A673 (cell line): ENCODE measurements around the gene GFPT1. TPM values are rescaled to one million over a fixed set of nuclear protein-coding genes. Genes with fewer than 3 reads are reported as not detected.

Source experiments
- BruUV-seq: library from RNA; stranded (reverse); fragments of 400-500 nt; replicated peaks from 2 replicates; lab custom pipeline; 2021; lab: Mats Ljungman, UMichigan
- CTCF ChIA-PET: fragments of 300-600 bp; sonication (Branson Sonifier 250); formaldehyde crosslinking; loops from one replicate; lab custom pipeline; 2022; ENCODE audit warnings: antibody characterized with exemption; lab: Charles Lee
- POLR2A ChIA-PET: fragments of 300-600 bp; sonication (Branson Sonifier 250); formaldehyde crosslinking; loops from one replicate; lab custom pipeline; 2022; ENCODE audit warnings: antibody characterized with exemption; ENCODE audit not compliant: low non-redundant PET; lab: Charles Lee
- DNase-seq: peaks from one replicate; pipeline ENCODE4 v3.0.0-alpha.2; 2015; ENCODE audit warnings: low spot score
- H3K27ac ChIP-seq: fragments of 200-600 bp; sonication (generic); 2 replicates; pipeline ENCODE4 v1.5.1; 2016; ENCODE audit warnings: mixed run types, low read depth, mild to moderate bottlenecking, mixed read lengths, antibody characterized with exemption, low read length; ENCODE audit not compliant: poor library complexity, severe bottlenecking
- H3K27me3 ChIP-seq: fragments of 200-600 bp; sonication (generic); replicated peaks from 2 replicates; pipeline ENCODE4 v1.6.1; 2017; ENCODE audit warnings: mixed run types, low read depth, mild to moderate bottlenecking, mixed read lengths, antibody characterized with exemption, low read length; ENCODE audit not compliant: insufficient read depth, poor library complexity
- H3K36me3 ChIP-seq: fragments of 200-600 bp; sonication (generic); 2 replicates; pipeline ENCODE4 v1.6.1; 2016; ENCODE audit warnings: mixed run types, mild to moderate bottlenecking, mixed read lengths, antibody characterized with exemption, low read length; ENCODE audit not compliant: insufficient read depth, poor library complexity, severe bottlenecking
- H3K4me1 ChIP-seq: fragments of 200-600 bp; sonication (generic); 2 replicates; pipeline ENCODE4 v1.6.1; 2017; ENCODE audit warnings: mixed run types, mild to moderate bottlenecking, mixed read lengths, antibody characterized with exemption, low read length; ENCODE audit not compliant: insufficient read depth, poor library complexity, severe bottlenecking
- H3K4me3 ChIP-seq: fragments of 200-600 bp; sonication (generic); 2 replicates; pipeline ENCODE4 v1.5.1; 2016; ENCODE audit warnings: low read depth, mixed run types, mild to moderate bottlenecking, mixed read lengths, low read length; ENCODE audit not compliant: poor library complexity, severe bottlenecking
- H3K9me3 ChIP-seq: fragments of 200-600 bp; sonication (generic); 2 replicates; pipeline ENCODE4 v1.6.1; 2016; ENCODE audit warnings: mixed run types, low read depth, mild to moderate bottlenecking, mixed read lengths, antibody characterized with exemption, low read length; ENCODE audit not compliant: poor library complexity, severe bottlenecking
- EZH2 ChIP-seq: fragments of 200-600 bp; sonication (generic); IDR thresholded peaks from 2 replicates; pipeline ENCODE4 v1.6.1; 2017; ENCODE audit warnings: borderline replicate concordance, low read depth, mild to moderate bottlenecking, mixed read lengths, antibody characterized with exemption, low read length; ENCODE audit not compliant: poor library complexity, severe bottlenecking
- intact Hi-C: fragments of 100-400 bp; cut with micrococcal nuclease; formaldehyde crosslinking; loops from one replicate; pipeline ENCODE4 v1.10.0; 2022; ENCODE audit not compliant: unreplicated experiment
- total RNA-seq: library from RNA; stranded (reverse); gene quantifications from 2 replicates; pipeline ENCODE4 v1.2.3, GENCODE V29; 2021
- TF ChIP-seq, protein P1 (sequence below): fragments of 300-800, 200-600 bp; sonication (generic); conservative IDR thresholded peaks from 2 replicates; pipeline ENCODE4 v1.5.1; 2017; ENCODE audit warnings: low read depth, mild to moderate bottlenecking, antibody characterized with exemption, low read length, moderate library complexity, mixed read lengths

The GFPT1 gene
- total RNA-seq, 1 experiment from 2014 or later: 53.0 TPM

- intact Hi-C loops: no loop called here
- ChIA-PET POLR2A (no interaction called here), CTCF (no interaction called here)
- TF ChIP-seq EZH2: no peak
- TF ChIP-seq, protein P1, sequence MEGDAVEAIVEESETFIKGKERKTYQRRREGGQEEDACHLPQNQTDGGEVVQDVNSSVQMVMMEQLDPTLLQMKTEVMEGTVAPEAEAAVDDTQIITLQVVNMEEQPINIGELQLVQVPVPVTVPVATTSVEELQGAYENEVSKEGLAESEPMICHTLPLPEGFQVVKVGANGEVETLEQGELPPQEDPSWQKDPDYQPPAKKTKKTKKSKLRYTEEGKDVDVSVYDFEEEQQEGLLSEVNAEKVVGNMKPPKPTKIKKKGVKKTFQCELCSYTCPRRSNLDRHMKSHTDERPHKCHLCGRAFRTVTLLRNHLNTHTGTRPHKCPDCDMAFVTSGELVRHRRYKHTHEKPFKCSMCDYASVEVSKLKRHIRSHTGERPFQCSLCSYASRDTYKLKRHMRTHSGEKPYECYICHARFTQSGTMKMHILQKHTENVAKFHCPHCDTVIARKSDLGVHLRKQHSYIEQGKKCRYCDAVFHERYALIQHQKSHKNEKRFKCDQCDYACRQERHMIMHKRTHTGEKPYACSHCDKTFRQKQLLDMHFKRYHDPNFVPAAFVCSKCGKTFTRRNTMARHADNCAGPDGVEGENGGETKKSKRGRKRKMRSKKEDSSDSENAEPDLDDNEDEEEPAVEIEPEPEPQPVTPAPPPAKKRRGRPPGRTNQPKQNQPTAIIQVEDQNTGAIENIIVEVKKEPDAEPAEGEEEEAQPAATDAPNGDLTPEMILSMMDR: no peak
- no TSS peak for BruUV-seq
- no peaks in the 10 kb centered on the region for H3K36me3 ChIP-seq
- no peak for DNase-seq
- no peak overlapping the region for H3K4me3 ChIP-seq
- no peak overlapping the region for H3K27ac ChIP-seq
- H3K27me3 ChIP-seq: no peaks in the 10 kb centered on the region
- H3K9me3 ChIP-seq: no peaks in the 10 kb centered on the region
- peaks cover 5% of the 10 kb centered on the region for H3K4me1 ChIP-seq
Observed at GRCh38 chr2:69279211-69279610, 107.8 kb downstream of the GFPT1 start.

- no peaks in the 10 kb centered on the region for H3K9me3 ChIP-seq
- H3K4me1 ChIP-seq: peaks cover 5% of the 10 kb centered on the region
- no peak for DNase-seq
- H3K36me3 ChIP-seq: no peaks in the 10 kb centered on the region
- H3K27ac ChIP-seq: no peak overlapping the region
- ChIA-PET POLR2A (no interaction called here), CTCF (no interaction called here)
- no peaks in the 10 kb centered on the region for H3K27me3 ChIP-seq
- intact Hi-C loops: no loop called here
- no peak overlapping the region for H3K4me3 ChIP-seq
- TF ChIP-seq, protein P1: no peak
- TF ChIP-seq EZH2: no peak
- BruUV-seq: no TSS peak
Observed at GRCh38 chr2:69278366-69278765, 108.7 kb downstream of the GFPT1 start.

DNA sequence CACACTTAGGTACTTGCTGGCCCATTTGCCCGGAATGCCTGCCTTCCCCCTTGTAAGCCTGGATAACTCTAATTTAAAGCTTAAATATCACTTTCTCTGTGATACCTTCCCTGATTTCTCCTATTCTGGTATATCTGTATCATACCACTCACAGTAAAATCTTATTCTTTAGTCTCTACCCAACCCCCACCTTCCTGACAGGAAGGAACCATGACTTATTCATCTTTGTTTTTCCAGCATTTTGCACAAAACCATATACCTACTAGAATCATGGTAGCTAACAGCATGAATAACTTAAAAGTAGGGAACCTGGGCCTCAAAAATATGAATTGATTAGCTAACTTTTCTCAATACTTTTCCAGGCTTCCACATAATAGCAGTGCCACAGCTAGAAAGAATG is 111.5 kb downstream of the GFPT1 start:
- H3K4me3 ChIP-seq: no peak overlapping the region
- TF ChIP-seq, protein P1: no peak
- TF ChIP-seq EZH2: no peak
- H3K36me3 ChIP-seq: no peaks in the 10 kb centered on the region
- no TSS peak for BruUV-seq
- ChIA-PET POLR2A (interaction anchor here (0.6 kb wide), 1 partner anchor 264 kb away, joined by 3 read pairs; no protein-coding TSS in a partner anchor), CTCF (no interaction called here)
- DNase-seq: no peak
- intact Hi-C loops: no loop called here
- no peak overlapping the region for H3K27ac ChIP-seq
- H3K4me1 ChIP-seq: peaks cover 5% of the 10 kb centered on the region
- no peaks in the 10 kb centered on the region for H3K9me3 ChIP-seq
- H3K27me3 ChIP-seq: no peaks in the 10 kb centered on the region
